ENCODE measurements around the gene NKIRAS2.

Gene NKIRAS2

GRCh38 chr17:42038221-42038973, 18.5 kb downstream of the NKIRAS2 start:
- Histone ChIP-seq H3K27ac (ENCODE audit: extremely low read depth, low read depth, low read length) (no peak overlapping the region), H3K9me3 (ENCODE audit: control insufficient read depth, insufficient read depth, low read depth, low read length) (no peaks in the 10 kb centered on the region), H3K4me1 (ENCODE audit: control insufficient read depth, insufficient read depth, low read length) (no peaks in the 10 kb centered on the region), H3K36me3 (ENCODE audit: control insufficient read depth in 2 of 2, insufficient read depth in 1 of 2, low read length in 2 of 2) (no peaks in the 10 kb centered on the region), H3K4me3 (ENCODE audit: low read depth, low read length) (no peak overlapping the region)
- ChIA-PET CTCF (interaction anchor here (0.6 to 1.4 kb wide), 4 partner anchors 58 to 99 kb away, joined by 3 to 4 read pairs (median 4); partner anchors contain the start of gene KAT2A), POLR2A (no interaction called here)
- no peak for TF ChIP-seq ZNF302 (tag by site-specific recombination; IDR thresholded peaks at IDR 0.05; ENCODE audit: low read depth)
- TF ChIP-seq TRIM28 (IDR thresholded peaks at IDR 0.05; ENCODE audit: borderline replicate concordance, low read length), result no peak
- no peak for TF ChIP-seq ZFP37 (tag by site-specific recombination; IDR thresholded peaks at IDR 0.05)
- no peak for TF ChIP-seq ZNF138 (tag by site-specific recombination; IDR thresholded peaks at IDR 0.05; ENCODE audit: borderline replicate concordance)
- TF ChIP-seq BCL6B (tag by site-specific recombination; IDR thresholded peaks at IDR 0.05), result no peak

DNA sequence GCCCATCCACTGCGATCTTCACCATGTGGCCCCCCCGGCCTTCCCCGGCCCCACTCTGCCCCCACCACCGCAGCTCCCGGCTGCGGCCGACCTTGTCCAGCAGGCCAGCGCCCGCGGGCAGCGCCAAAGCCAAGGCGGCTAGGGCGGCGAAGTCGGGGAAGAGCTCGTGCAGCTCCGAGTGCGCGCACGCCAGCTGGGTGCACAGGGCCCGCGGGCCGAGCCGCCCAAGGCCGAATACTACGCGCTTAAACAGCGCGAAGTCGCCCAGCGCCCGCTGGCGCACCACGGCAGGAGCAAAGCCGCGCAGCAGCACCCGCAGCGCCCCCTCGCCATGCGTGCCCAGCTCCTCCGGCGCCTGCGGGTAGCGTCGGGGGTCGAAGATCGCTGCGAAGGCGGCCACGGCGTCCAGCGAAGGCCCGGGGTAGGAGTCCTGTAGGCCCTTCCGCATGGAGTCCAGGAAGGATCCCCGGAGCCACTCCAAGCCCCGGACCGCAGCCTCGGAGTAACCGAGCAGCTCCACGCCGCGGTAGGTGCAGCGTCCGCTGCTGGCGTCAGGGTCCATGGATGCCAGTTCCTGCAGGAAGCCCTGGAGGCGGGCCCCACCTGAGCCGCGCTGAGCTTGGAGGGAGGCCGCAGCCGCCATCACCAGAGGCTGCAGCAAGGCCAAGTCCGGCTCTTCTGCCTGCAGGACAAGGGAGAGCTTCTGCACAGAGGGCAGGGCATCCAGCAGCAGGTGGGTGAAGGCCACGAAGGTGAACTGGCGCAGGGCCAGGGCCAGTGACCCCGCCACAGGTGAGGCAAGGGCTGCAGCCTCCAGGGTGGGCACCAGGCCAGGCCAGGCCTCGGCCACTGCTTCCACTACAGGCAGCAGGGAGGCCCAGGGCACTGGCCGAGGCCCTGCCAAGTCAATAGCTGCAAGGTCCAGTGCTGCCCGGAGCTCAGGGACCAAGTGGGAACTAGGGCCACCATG, 20.2 kb downstream of the NKIRAS2 start:
- POLR2A ChIA-PET, result interaction anchor here (0.6 to 1.0 kb wide), 2 partner anchors 9 to 13 kb away, joined by 3 to 4 read pairs; no protein-coding TSS in a partner anchor
- no peak for TF ChIP-seq REST (tag by site-specific recombination; IDR thresholded peaks at IDR 0.05)
- no peak for TF ChIP-seq ZNF645 (tag by site-specific recombination; IDR thresholded peaks at IDR 0.05)
- TF ChIP-seq SP3 (tag by site-specific recombination; IDR thresholded peaks at IDR 0.05), result no peak

GRCh38 chr17:42040818-42041217, 20.9 kb downstream of the NKIRAS2 start:
- POLR2A ChIA-PET, result interaction anchor here (0.6 to 1.0 kb wide), 4 partner anchors 10 to 35 kb away, joined by 3 to 6 read pairs (median 4); partner anchors contain the start of gene DNAJC7
- no peak overlapping the region for H3K4me3 ChIP-seq (ENCODE audit: low read depth, low read length)
- CTCF ChIA-PET, result interaction anchor here (0.5 to 2.1 kb wide), 7 partner anchors 15 to 145 kb away, joined by 3 to 13 read pairs (median 6); no protein-coding TSS in a partner anchor
- TF ChIP-seq ZNF423 (tag by site-specific recombination; IDR thresholded peaks at IDR 0.05) (no peak), GLI4 (tag by site-specific recombination; IDR thresholded peaks at IDR 0.05) (no peak), ZSCAN23 (tag by site-specific recombination; IDR thresholded peaks at IDR 0.05) (no peak), MYNN (tag by site-specific recombination; IDR thresholded peaks at IDR 0.05; ENCODE audit: borderline replicate concordance) (no peak), ZBTB7A (tag by site-specific recombination; IDR thresholded peaks at IDR 0.05; ENCODE audit: low read depth) (no peak), ZNF133 (tag by site-specific recombination; IDR thresholded peaks at IDR 0.05) (no peak), ZFHX2 (tag by site-specific recombination; conservative IDR thresholded peaks at IDR 0.05) (no peak), KLF7 (tag by site-specific recombination; IDR thresholded peaks at IDR 0.05; ENCODE audit: borderline replicate concordance) (no peak), ZNF114 (tag by site-specific recombination; IDR thresholded peaks at IDR 0.05) (no peak), ZNF223 (tag by site-specific recombination; IDR thresholded peaks at IDR 0.05) (no peak), ZNF146 (tag by site-specific recombination; IDR thresholded peaks at IDR 0.05) (no peak), KLF16 (tag by site-specific recombination; IDR thresholded peaks at IDR 0.05) (no peak), ZNF10 (tag by site-specific recombination; IDR thresholded peaks at IDR 0.05) (no peak), ZNF138 (tag by site-specific recombination; IDR thresholded peaks at IDR 0.05; ENCODE audit: borderline replicate concordance) (no peak)
- TF ChIP-seq, protein P1, sequence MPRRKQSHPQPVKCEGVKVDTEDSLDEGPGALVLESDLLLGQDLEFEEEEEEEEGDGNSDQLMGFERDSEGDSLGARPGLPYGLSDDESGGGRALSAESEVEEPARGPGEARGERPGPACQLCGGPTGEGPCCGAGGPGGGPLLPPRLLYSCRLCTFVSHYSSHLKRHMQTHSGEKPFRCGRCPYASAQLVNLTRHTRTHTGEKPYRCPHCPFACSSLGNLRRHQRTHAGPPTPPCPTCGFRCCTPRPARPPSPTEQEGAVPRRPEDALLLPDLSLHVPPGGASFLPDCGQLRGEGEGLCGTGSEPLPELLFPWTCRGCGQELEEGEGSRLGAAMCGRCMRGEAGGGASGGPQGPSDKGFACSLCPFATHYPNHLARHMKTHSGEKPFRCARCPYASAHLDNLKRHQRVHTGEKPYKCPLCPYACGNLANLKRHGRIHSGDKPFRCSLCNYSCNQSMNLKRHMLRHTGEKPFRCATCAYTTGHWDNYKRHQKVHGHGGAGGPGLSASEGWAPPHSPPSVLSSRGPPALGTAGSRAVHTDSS (tag by site-specific recombination; IDR thresholded peaks at IDR 0.05), result no peak

More for the DNA sequence above, 20.2 kb downstream of the NKIRAS2 start:
- CTCF ChIA-PET, result interaction anchor here (0.6 to 1.7 kb wide), 4 partner anchors 16 to 146 kb away, joined by 3 to 7 read pairs (median 4); no protein-coding TSS in a partner anchor
- H3K9me3 ChIP-seq (ENCODE audit: control insufficient read depth, insufficient read depth, low read depth, low read length), result no peaks in the 10 kb centered on the region
- no peak overlapping the region for H3K4me3 ChIP-seq (ENCODE audit: low read depth, low read length)
- no peak overlapping the region for H3K27ac ChIP-seq (ENCODE audit: extremely low read depth, low read depth, low read length)
- no peaks in the 10 kb centered on the region for H3K4me1 ChIP-seq (ENCODE audit: control insufficient read depth, insufficient read depth, low read length)
- H3K36me3 ChIP-seq (ENCODE audit: control insufficient read depth in 2 of 2, insufficient read depth in 1 of 2, low read length in 2 of 2), result no peaks in the 10 kb centered on the region

More at GRCh38 chr17:42040818-42041217, 20.9 kb downstream of the NKIRAS2 start:
- Histone ChIP-seq H3K4me1 (ENCODE audit: control insufficient read depth, insufficient read depth, low read length) (no peaks in the 10 kb centered on the region), H3K36me3 (ENCODE audit: control insufficient read depth in 2 of 2, insufficient read depth in 1 of 2, low read length in 2 of 2) (no peaks in the 10 kb centered on the region), H3K27ac (ENCODE audit: extremely low read depth, low read depth, low read length) (no peak overlapping the region), H3K9me3 (ENCODE audit: control insufficient read depth, insufficient read depth, low read depth, low read length) (no peaks in the 10 kb centered on the region)

Data from HEK293 (cell line).